HL-60 (cell line): Measurements from ENCODE around the gene HMOX1.
A peak's percentile ranks its signal among the peaks of the same experiment; 100 is the strongest.
"Not testable (repeated sequence)": the region's sequence is repeated elsewhere in the genome, so short reads cannot be mapped to it uniquely, and the experiment has no call there.

ENCODE experiments used
- DNase-seq, 2 experiments: peaks; one replicate each; pipeline ENCODE4 v3.0.0-alpha.2; 2010 to 2020; ENCODE audit warnings: low read depth in 1 of 2, low spot score in 1 of 2
- H3K27ac ChIP-seq: fragments of 250-450 bp; sonication (Bioruptor Pico); replicated peaks from 2 replicates; pipeline ENCODE4 v1.5.1; 2020; ENCODE audit warnings: mild to moderate bottlenecking, moderate library complexity
- H3K27me3 ChIP-seq: fragments of 250-450 bp; sonication (Bioruptor Pico); 2 replicates; pipeline ENCODE4 v1.5.1; 2021; ENCODE audit warnings: mild to moderate bottlenecking, moderate library complexity; ENCODE audit not compliant: insufficient read depth, poor library complexity, severe bottlenecking
- H3K4me3 ChIP-seq: replicated peaks from 2 replicates; pipeline ENCODE4 v1.5.1; 2011; ENCODE audit warnings: mild to moderate bottlenecking, control low read depth, low read length; ENCODE audit not compliant: insufficient read depth
- CTCF ChIP-seq: IDR thresholded peaks from one replicate; pipeline ENCODE4 v1.5.1; 2011; ENCODE audit warnings: low read length, control low read depth, inconsistent platforms; ENCODE audit not compliant: insufficient read depth
- GABPA ChIP-seq: IDR thresholded peaks from 2 replicates; pipeline ENCODE4 v1.6.1; 2012; ENCODE audit warnings: low read depth
- POLR2AphosphoS5 ChIP-seq: IDR thresholded peaks from 2 replicates; pipeline ENCODE4 v1.6.1; 2012; ENCODE audit warnings: low read depth
- REST ChIP-seq: IDR thresholded peaks from 2 replicates; pipeline ENCODE4 v1.6.1; 2012; ENCODE audit warnings: low read depth; ENCODE audit not compliant: insufficient replicate concordance
- SPI1 ChIP-seq: IDR thresholded peaks from 2 replicates; pipeline ENCODE4 v1.6.1; 2012; ENCODE audit warnings: low read depth, mild to moderate bottlenecking, borderline replicate concordance

HMOX1 gene

GRCh38 chr22:35363566-35364086 lies 17.3 kb upstream of the HMOX1 start:
- H3K27me3 ChIP-seq, result no peaks in the 10 kb centered on the region
- no peak for DNase-seq
- H3K4me3 ChIP-seq, result no peak overlapping the region
- H3K27ac ChIP-seq, result no peak overlapping the region
- no peak for TF ChIP-seq GABPA
- no peak for TF ChIP-seq REST
- no peak for TF ChIP-seq POLR2AphosphoS5
- TF ChIP-seq SPI1, result no peak
- no peak for TF ChIP-seq CTCF

- not testable (repeated sequence) for H3K4me3 ChIP-seq, DNase-seq, H3K27ac ChIP-seq, H3K27me3 ChIP-seq
Measured at GRCh38 chr22:35364230-35364629, 16.7 kb upstream of the HMOX1 start.

GRCh38 chr22:35367331-35367886 lies 13.5 kb upstream of the HMOX1 start:
- TF ChIP-seq CTCF (no peak), REST (no peak), SPI1 (no peak; the same call in 1 of the 2 replicates), POLR2AphosphoS5 (no peak), GABPA (no peak)
- H3K27me3 ChIP-seq, result no peaks in the 10 kb centered on the region
- peak in 1 of 2 experiments; percentile 78 for DNase-seq
- H3K27ac ChIP-seq, result no peak overlapping the region
- H3K4me3 ChIP-seq, result no peak overlapping the region

GRCh38 chr22:35368386-35368785 lies 12.5 kb upstream of the HMOX1 start:
- TF ChIP-seq GABPA, result no peak
- no peak for TF ChIP-seq REST
- TF ChIP-seq SPI1, result no peak
- no peak for TF ChIP-seq POLR2AphosphoS5
- TF ChIP-seq CTCF, result no peak
- DNase-seq, result peak in 1 of 2 experiments; percentile 9
- no peak overlapping the region for H3K4me3 ChIP-seq
- no peaks in the 10 kb centered on the region for H3K27me3 ChIP-seq
- H3K27ac ChIP-seq, result no peak overlapping the region
